ENCODE measurements around the gene ACAN. TPM values are rescaled to one million over a fixed set of nuclear protein-coding genes. Genes with fewer than 3 reads are reported as not detected.

The ACAN gene
- total RNA-seq, result not detected

GRCh38 chr15:88803241-88803919, at the start of gene ACAN:
ACAN (plus strand) TSS chr15:88803436; CDS start chr15:88836207, 32,771 bp downstream.
- POLR2A ChIA-PET, result no interaction called here
- CTCF ChIA-PET, result interaction anchor here (1.3 kb wide), 1 partner anchor 76 kb away, joined by 4 read pairs; no protein-coding TSS in a partner anchor

- CTCF ChIA-PET, result no interaction called here
- POLR2A ChIA-PET, result no interaction called here
Measured at GRCh38 chr15:88756521-88756920, 46.7 kb upstream of the ACAN start.

GRCh38 chr15:88756921-88757320, 46.3 kb upstream of the ACAN start:
- ChIA-PET CTCF (no interaction called here), POLR2A (no interaction called here)

GRCh38 chr15:88759872-88760271, 43.4 kb upstream of the ACAN start:
- CTCF ChIA-PET, result no interaction called here
- POLR2A ChIA-PET, result no interaction called here

- CTCF ChIA-PET, result no interaction called here
Measured at GRCh38 chr15:88764448-88764847, 38.8 kb upstream of the ACAN start.

GRCh38 chr15:88765212-88765611, 38.0 kb upstream of the ACAN start:
- ChIA-PET CTCF (no interaction called here), POLR2A (no interaction called here)

More at GRCh38 chr15:88764448-88764847, 38.8 kb upstream of the ACAN start:
- POLR2A ChIA-PET, result no interaction called here

GRCh38 chr15:88769161-88769971, 33.9 kb upstream of the ACAN start:
- ChIA-PET POLR2A (no interaction called here), CTCF (no interaction called here)

- POLR2A ChIA-PET, result no interaction called here
- CTCF ChIA-PET, result no interaction called here
Measured at GRCh38 chr15:88775776-88776175, 27.5 kb upstream of the ACAN start.

- CTCF ChIA-PET, result interaction anchor here (0.6 kb wide), 1 partner anchor 132 kb away, joined by 3 read pairs; no protein-coding TSS in a partner anchor
- POLR2A ChIA-PET, result no interaction called here
Measured at GRCh38 chr15:88776646-88777045, 26.6 kb upstream of the ACAN start.

- ChIA-PET POLR2A (no interaction called here), CTCF (no interaction called here)
Measured at GRCh38 chr15:88779944-88780343, 23.3 kb upstream of the ACAN start.

GRCh38 chr15:88782465-88782864, 20.8 kb upstream of the ACAN start:
- ChIA-PET CTCF (no interaction called here), POLR2A (no interaction called here)

GRCh38 chr15:88785217-88785616, 18.0 kb upstream of the ACAN start:
- CTCF ChIA-PET, result no interaction called here
- POLR2A ChIA-PET, result no interaction called here

GRCh38 chr15:88788036-88788435, 15.2 kb upstream of the ACAN start:
- ChIA-PET CTCF (no interaction called here), POLR2A (no interaction called here)

GRCh38 chr15:88788816-88789215, 14.4 kb upstream of the ACAN start:
- ChIA-PET CTCF (no interaction called here), POLR2A (no interaction called here)

GRCh38 chr15:88790486-88790885, 12.8 kb upstream of the ACAN start:
- ChIA-PET POLR2A (no interaction called here), CTCF (interaction anchor here (1.2 to 2.1 kb wide), 2 partner anchors 15 to 101 kb away, joined by 3 to 4 read pairs; no protein-coding TSS in a partner anchor)

- POLR2A ChIA-PET, result no interaction called here
- CTCF ChIA-PET, result interaction anchor here (1.2 kb wide), 1 partner anchor 102 kb away, joined by 3 read pairs; no protein-coding TSS in a partner anchor
Measured at GRCh38 chr15:88791637-88792036, 11.6 kb upstream of the ACAN start.

GRCh38 chr15:88792342-88793282, 10.6 kb upstream of the ACAN start:
- POLR2A ChIA-PET, result no interaction called here
- CTCF ChIA-PET, result no interaction called here

- POLR2A ChIA-PET, result no interaction called here
- CTCF ChIA-PET, result no interaction called here
Measured at GRCh38 chr15:88794001-88794400, 9.2 kb upstream of the ACAN start.

GRCh38 chr15:88797663-88798339, 5.4 kb upstream of the ACAN start:
- POLR2A ChIA-PET, result no interaction called here
- CTCF ChIA-PET, result interaction anchor here (0.5 kb wide), 1 partner anchor 26 kb away, joined by 3 read pairs; no protein-coding TSS in a partner anchor

GRCh38 chr15:88799341-88799740, 3.9 kb upstream of the ACAN start:
- ChIA-PET POLR2A (no interaction called here), CTCF (no interaction called here)
